GM12873 (cell line): ENCODE results near the gene SYMPK.

Experiments used
- TF ChIP-seq, protein P1 (sequence below): IDR thresholded peaks from 2 replicates; pipeline ENCODE4 v1.5.1; 2012; ENCODE audit warnings: low read depth, mild to moderate bottlenecking, moderate library complexity, low read length, control low read depth; ENCODE audit not compliant: insufficient read depth; ENCODE audit errors: missing control alignments

The SYMPK gene

GRCh38 chr19:45883881-45884681, 21.1 kb upstream of the SYMPK start:
- TF ChIP-seq, protein P1, sequence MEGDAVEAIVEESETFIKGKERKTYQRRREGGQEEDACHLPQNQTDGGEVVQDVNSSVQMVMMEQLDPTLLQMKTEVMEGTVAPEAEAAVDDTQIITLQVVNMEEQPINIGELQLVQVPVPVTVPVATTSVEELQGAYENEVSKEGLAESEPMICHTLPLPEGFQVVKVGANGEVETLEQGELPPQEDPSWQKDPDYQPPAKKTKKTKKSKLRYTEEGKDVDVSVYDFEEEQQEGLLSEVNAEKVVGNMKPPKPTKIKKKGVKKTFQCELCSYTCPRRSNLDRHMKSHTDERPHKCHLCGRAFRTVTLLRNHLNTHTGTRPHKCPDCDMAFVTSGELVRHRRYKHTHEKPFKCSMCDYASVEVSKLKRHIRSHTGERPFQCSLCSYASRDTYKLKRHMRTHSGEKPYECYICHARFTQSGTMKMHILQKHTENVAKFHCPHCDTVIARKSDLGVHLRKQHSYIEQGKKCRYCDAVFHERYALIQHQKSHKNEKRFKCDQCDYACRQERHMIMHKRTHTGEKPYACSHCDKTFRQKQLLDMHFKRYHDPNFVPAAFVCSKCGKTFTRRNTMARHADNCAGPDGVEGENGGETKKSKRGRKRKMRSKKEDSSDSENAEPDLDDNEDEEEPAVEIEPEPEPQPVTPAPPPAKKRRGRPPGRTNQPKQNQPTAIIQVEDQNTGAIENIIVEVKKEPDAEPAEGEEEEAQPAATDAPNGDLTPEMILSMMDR, result no peak

DNA sequence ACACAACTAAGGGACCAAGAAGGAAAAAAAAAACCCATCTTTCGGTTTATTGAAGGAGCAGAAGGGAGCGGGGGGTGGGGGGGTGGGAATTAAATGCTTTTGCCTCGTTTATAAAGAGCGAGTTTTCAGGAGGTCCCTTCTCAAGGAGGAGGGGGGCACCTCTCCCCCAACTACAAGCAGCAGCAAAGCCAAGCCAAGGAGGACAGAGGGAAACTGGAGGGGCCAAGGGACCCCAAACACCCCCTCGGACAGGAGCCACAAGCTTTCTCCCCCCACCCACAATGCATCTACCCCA, 20.6 kb upstream of the SYMPK start:
- TF ChIP-seq, protein P1, result no peak

GRCh38 chr19:45882652-45883585, 20.0 kb upstream of the SYMPK start:
- TF ChIP-seq, protein P1, result peak; percentile 99

DNA sequence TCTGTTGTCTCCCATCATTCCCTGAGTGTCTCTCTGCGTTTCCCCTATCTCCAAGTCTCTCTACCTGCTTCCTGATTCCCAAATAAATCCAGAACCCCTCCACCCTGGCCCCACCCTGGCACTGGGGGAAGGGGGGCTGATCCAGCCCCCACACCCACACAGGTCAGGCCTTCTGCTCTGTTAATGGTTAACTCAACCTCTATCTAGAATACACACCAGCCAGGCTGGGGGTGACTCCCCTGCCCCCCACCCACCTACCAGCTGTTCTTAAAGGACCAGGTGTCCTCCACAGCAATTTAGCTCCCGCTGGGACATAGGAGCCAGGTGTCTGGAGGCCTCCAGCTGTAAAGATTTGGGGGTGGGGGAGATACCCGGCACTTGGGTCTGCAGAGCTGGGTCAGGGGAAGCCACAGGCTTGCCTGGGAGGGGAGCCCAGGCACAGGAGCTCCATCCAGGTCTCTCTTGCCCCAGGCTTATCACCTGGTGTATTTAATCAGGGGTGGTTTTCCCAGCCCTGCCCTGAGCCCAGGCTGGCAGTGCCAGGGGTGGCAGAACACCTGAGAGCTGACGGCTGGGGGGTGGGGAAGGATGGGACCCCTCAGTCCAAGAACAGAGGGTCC, 19.1 kb upstream of the SYMPK start:
- TF ChIP-seq, protein P1, result no peak

DNA sequence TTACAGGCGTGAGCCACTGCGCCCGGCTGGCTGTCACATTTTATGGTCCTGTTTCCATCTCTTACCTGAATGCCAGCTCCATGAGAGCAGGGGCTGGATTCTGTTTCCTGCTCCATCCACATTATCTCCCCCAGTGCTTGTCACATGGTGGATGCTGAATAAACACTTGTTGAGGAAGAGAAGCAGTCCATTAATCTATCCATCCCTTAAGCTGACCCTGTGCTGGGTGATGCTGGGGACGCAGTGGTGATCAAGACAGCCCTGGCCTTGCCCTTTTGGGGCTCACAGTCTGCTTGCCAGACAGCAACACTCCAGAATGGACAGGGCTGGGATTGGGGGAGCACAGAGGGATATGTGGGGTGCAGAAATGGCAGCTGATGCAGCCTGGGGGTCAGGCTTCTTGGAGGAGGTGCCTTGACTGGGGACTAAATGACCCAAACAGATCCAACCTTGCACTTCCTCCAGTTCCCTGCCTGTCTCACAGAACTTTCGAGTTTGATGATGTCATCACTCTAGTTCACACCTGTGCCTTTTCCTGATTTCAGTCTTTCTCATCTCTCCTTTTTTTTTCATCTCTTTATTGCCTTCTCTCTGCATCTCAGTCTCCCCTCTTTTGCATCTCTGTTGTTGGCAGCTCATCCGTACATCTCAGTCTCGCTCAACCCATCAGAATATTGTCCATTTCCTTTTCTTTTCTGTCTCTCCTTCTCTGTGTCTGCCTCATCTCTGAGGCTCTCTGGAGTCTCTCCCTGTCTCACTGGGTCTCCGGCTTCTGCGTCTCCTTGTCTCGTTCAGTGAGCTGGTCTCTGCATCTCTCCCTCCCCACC, 18.3 kb upstream of the SYMPK start:
- TF ChIP-seq, protein P1, result no peak

DNA sequence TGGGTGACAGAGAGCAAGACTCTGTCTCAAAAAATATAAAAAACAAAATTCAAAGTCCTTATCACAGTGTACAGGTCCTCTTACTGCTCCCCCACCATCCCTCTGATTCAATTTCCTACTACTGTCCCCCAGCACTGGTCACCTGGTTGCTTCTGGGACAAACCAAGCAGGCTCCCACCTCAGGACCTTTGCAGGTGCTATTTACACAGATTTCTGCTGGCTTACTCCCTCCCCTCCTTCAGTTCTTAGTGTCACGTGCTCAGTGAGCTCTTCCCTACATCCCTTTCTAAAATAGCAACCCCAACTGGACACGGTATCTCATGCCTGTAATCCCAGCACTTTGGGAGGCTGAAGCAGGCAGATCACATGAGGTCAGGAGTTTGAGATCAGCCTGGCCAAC, 17.0 kb upstream of the SYMPK start:
- TF ChIP-seq, protein P1, result no peak
